GM23338 (cell line): Measurements from ENCODE around the gene SMARCC2. TPM values are rescaled to one million over a fixed set of nuclear protein-coding genes. Genes with fewer than 3 reads are reported as not detected.
A peak's percentile ranks its signal among the peaks of the same experiment; 100 is the strongest.

Experiments
- ATAC-seq: fragments of 200-7000 bp; cut with Tn5 transposase; 3 replicates; pipeline ENCODE4 v1.9.1; 2020
- DNase-seq: peaks from one replicate; pipeline ENCODE4 v3.0.0-alpha.2; 2015; ENCODE audit warnings: low spot score
- H2AFZ ChIP-seq: fragments of 200-600 bp; sonication (generic); 2 replicates; pipeline ENCODE4 v1.8.0; 2016; ENCODE audit warnings: antibody characterized with exemption, mild to moderate bottlenecking, moderate library complexity
- H3F3A ChIP-seq: fragments of 200-600 bp; sonication (generic); replicated peaks from 2 replicates; pipeline ENCODE4 v1.8.0; 2017; ENCODE audit warnings: antibody characterized with exemption, mixed run types, low read depth
- H3K27ac ChIP-seq: fragments of 200-600 bp; sonication (generic); 2 replicates; pipeline ENCODE4 v1.6.1; 2016; ENCODE audit warnings: low read depth
- H3K27me3 ChIP-seq: fragments of 200-600 bp; sonication (generic); 2 replicates; pipeline ENCODE4 v1.8.0; 2016; ENCODE audit warnings: mild to moderate bottlenecking, mixed run types, moderate library complexity; ENCODE audit not compliant: insufficient read depth
- H3K36me3 ChIP-seq: fragments of 200-600 bp; sonication (generic); 2 replicates; pipeline ENCODE4 v1.8.0; 2016; ENCODE audit warnings: mild to moderate bottlenecking; ENCODE audit not compliant: insufficient read depth
- H3K4me1 ChIP-seq: fragments of 200-600 bp; sonication (generic); 2 replicates; pipeline ENCODE4 v1.8.0; 2016; ENCODE audit warnings: mild to moderate bottlenecking, moderate library complexity; ENCODE audit not compliant: insufficient read depth
- H3K4me2 ChIP-seq: fragments of 200-600 bp; sonication (generic); 2 replicates; pipeline ENCODE4 v1.7.1; 2017; ENCODE audit warnings: mixed run types
- H3K4me3 ChIP-seq: fragments of 200-600 bp; sonication (generic); 2 replicates; pipeline ENCODE4 v1.6.1; 2016; ENCODE audit warnings: mixed run types
- H3K79me2 ChIP-seq: fragments of 200-600 bp; sonication (generic); replicated peaks from 2 replicates; pipeline ENCODE4 v1.8.0; 2017; ENCODE audit warnings: mild to moderate bottlenecking; ENCODE audit not compliant: insufficient read depth
- H3K9me2 ChIP-seq: fragments of 200-600 bp; sonication (generic); 2 replicates; pipeline ENCODE4 v1.8.0; 2017; ENCODE audit not compliant: insufficient read depth
- H4K20me1 ChIP-seq: fragments of 200-600 bp; sonication (generic); replicated peaks from 2 replicates; pipeline ENCODE4 v1.8.0; 2017; ENCODE audit warnings: mild to moderate bottlenecking; ENCODE audit not compliant: insufficient read depth
- H3K27ac Mint-ChIP-seq: 2 replicates; pipeline ENCODE4 v1.8.0; 2020; ENCODE audit warnings: inconsistent platforms, mild to moderate bottlenecking, moderate library complexity, mixed read lengths
- H3K27me3 Mint-ChIP-seq: 3 replicates; pipeline ENCODE4 v1.8.0; 2022; ENCODE audit warnings: low read depth, mild to moderate bottlenecking, moderate library complexity, mixed read lengths, inconsistent platforms; ENCODE audit not compliant: insufficient read depth, poor library complexity
- H3K36me3 Mint-ChIP-seq: 3 replicates; pipeline ENCODE4 v1.8.0; 2021; ENCODE audit warnings: low read depth, mild to moderate bottlenecking, inconsistent platforms, moderate library complexity, mixed read lengths
- H3K4me1 Mint-ChIP-seq: 3 replicates; pipeline ENCODE4 v1.8.0; 2020; ENCODE audit warnings: mild to moderate bottlenecking, inconsistent platforms, mixed read lengths
- H3K4me3 Mint-ChIP-seq: 3 replicates; pipeline ENCODE4 v1.8.0; 2021; ENCODE audit warnings: moderate library complexity, mild to moderate bottlenecking, inconsistent platforms, mixed read lengths
- H3K9me3 Mint-ChIP-seq: 3 replicates; pipeline ENCODE4 v1.8.0; 2020; ENCODE audit warnings: moderate library complexity, mild to moderate bottlenecking, inconsistent platforms, mixed read lengths
- EZH2 ChIP-seq: fragments of 200-600 bp; sonication (generic); IDR thresholded peaks from one replicate; pipeline ENCODE4 v1.8.0; 2017; ENCODE audit warnings: antibody characterized with exemption, mild to moderate bottlenecking, low read depth; ENCODE audit not compliant: unreplicated experiment
- JUNB ChIP-seq: IDR thresholded peaks from one replicate; pipeline ENCODE4 v1.6.1; 2016; ENCODE audit warnings: antibody characterized with exemption; ENCODE audit not compliant: unreplicated experiment
- POLR2AphosphoS5 ChIP-seq: IDR thresholded peaks from 2 replicates; pipeline ENCODE4 v1.6.1; 2016; ENCODE audit warnings: antibody characterized with exemption, low read depth
- STAT1 ChIP-seq: IDR thresholded peaks from one replicate; pipeline ENCODE4 v1.6.1; 2016; ENCODE audit warnings: antibody characterized with exemption; ENCODE audit not compliant: unreplicated experiment
- ZNF114 ChIP-seq: fragments of 250-450 bp; sonication (Bioruptor Pico); IDR thresholded peaks from 2 replicates; pipeline ENCODE4 v1.5.0; 2020; ENCODE audit warnings: mild to moderate bottlenecking, moderate library complexity
- ZNF331 ChIP-seq: fragments of 250-450 bp; sonication (Bioruptor Pico); IDR thresholded peaks from 2 replicates; pipeline ENCODE4 v1.5.0; 2020; ENCODE audit warnings: low read depth, mild to moderate bottlenecking, moderate library complexity
- polyA plus RNA-seq: library from polyadenylated mRNA; unstranded; fragments of >200 nt; fragmentation: Nextera tagmentation; extraction: Ambion mirVana; gene quantifications from 2 replicates; pipeline ENCODE4 v1.2.1, GENCODE V29; 2016
- total RNA-seq: library from RNA; depleted of rRNA; stranded (reverse); fragments of >200 nt; shearing (Covaris generic); gene quantifications from 2 replicates; pipeline ENCODE4 v1.2.3, GENCODE V29; 2014
- TF ChIP-seq, protein P1 (sequence below): fragments of 250-450 bp; sonication (Bioruptor Pico); IDR thresholded peaks from 2 replicates; pipeline ENCODE4 v1.5.0; 2020; ENCODE audit warnings: mild to moderate bottlenecking, moderate library complexity
- TF ChIP-seq, protein P2 (sequence below): IDR thresholded peaks from 2 replicates; pipeline ENCODE4 v1.6.1; 2016; ENCODE audit warnings: antibody characterized with exemption

SMARCC2 gene
- total and polyA plus RNA-seq, 2 experiments from 2014 or later: 40.4 to 68.3 TPM

DNA sequence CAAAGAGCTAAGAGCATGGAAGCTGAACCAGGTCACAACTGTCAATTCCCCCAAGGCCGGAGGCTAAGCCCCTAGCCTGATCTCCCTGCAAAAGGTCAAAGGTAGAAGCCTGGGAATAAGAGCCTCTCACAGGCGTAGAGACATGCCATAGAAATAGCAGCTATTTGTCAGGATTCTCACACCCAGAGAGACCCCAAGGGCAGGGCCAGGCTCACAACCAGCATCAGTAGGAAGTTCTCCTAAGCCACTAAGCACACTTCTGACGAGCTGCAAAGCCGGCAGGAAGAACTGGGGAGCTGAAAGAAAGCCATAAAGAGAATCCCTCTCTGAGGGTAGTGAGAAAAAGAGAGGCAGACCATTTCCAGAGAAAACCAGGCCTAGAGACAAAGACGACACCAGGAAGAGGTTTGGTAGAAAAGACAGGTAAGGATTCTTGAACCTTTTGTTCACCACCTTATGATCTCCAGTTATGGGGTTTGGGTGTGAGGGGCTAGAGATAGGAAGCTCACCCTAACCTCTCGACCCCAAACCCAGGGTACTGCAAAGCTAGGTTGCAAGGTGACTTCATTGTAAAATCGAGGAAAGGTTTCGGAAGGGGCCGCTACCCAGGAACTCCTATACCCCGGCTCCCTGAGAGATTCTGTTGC is 1.0 kb downstream of the SMARCC2 start (continued):
- TF ChIP-seq, protein P1, sequence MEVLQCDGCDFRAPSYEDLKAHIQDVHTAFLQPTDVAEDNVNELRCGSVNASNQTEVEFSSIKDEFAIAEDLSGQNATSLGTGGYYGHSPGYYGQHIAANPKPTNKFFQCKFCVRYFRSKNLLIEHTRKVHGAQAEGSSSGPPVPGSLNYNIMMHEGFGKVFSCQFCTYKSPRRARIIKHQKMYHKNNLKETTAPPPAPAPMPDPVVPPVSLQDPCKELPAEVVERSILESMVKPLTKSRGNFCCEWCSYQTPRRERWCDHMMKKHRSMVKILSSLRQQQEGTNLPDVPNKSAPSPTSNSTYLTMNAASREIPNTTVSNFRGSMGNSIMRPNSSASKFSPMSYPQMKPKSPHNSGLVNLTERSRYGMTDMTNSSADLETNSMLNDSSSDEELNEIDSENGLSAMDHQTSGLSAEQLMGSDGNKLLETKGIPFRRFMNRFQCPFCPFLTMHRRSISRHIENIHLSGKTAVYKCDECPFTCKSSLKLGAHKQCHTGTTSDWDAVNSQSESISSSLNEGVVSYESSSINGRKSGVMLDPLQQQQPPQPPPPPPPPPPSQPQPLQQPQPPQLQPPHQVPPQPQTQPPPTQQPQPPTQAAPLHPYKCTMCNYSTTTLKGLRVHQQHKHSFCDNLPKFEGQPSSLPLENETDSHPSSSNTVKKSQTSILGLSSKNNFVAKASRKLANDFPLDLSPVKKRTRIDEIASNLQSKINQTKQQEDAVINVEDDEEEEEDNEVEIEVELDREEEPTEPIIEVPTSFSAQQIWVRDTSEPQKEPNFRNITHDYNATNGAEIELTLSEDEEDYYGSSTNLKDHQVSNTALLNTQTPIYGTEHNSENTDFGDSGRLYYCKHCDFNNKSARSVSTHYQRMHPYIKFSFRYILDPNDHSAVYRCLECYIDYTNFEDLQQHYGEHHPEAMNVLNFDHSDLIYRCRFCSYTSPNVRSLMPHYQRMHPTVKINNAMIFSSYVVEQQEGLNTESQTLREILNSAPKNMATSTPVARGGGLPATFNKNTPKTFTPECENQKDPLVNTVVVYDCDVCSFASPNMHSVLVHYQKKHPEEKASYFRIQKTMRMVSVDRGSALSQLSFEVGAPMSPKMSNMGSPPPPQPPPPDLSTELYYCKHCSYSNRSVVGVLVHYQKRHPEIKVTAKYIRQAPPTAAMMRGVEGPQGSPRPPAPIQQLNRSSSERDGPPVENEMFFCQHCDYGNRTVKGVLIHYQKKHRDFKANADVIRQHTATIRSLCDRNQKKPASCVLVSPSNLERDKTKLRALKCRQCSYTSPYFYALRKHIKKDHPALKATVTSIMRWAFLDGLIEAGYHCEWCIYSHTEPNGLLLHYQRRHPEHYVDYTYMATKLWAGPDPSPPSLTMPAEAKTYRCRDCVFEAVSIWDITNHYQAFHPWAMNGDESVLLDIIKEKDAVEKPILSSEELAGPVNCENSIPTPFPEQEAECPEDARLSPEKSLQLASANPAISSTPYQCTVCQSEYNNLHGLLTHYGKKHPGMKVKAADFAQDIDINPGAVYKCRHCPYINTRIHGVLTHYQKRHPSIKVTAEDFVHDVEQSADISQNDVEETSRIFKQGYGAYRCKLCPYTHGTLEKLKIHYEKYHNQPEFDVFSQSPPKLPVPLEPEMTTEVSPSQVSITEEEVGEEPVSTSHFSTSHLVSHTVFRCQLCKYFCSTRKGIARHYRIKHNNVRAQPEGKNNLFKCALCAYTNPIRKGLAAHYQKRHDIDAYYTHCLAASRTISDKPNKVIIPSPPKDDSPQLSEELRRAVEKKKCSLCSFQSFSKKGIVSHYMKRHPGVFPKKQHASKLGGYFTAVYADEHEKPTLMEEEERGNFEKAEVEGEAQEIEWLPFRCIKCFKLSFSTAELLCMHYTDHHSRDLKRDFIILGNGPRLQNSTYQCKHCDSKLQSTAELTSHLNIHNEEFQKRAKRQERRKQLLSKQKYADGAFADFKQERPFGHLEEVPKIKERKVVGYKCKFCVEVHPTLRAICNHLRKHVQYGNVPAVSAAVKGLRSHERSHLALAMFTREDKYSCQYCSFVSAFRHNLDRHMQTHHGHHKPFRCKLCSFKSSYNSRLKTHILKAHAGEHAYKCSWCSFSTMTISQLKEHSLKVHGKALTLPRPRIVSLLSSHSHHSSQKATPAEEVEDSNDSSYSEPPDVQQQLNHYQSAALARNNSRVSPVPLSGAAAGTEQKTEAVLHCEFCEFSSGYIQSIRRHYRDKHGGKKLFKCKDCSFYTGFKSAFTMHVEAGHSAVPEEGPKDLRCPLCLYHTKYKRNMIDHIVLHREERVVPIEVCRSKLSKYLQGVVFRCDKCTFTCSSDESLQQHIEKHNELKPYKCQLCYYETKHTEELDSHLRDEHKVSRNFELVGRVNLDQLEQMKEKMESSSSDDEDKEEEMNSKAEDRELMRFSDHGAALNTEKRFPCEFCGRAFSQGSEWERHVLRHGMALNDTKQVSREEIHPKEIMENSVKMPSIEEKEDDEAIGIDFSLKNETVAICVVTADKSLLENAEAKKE (CRISPR knock-in tag): no peak
- no peak for TF ChIP-seq JUNB
- no peak for TF ChIP-seq POLR2AphosphoS5
- no peak for TF ChIP-seq EZH2
- no peak for TF ChIP-seq STAT1
- TF ChIP-seq ZNF114 (CRISPR knock-in tag): no peak
- TF ChIP-seq ZNF331 (CRISPR knock-in tag): no peak
- TF ChIP-seq, protein P2, sequence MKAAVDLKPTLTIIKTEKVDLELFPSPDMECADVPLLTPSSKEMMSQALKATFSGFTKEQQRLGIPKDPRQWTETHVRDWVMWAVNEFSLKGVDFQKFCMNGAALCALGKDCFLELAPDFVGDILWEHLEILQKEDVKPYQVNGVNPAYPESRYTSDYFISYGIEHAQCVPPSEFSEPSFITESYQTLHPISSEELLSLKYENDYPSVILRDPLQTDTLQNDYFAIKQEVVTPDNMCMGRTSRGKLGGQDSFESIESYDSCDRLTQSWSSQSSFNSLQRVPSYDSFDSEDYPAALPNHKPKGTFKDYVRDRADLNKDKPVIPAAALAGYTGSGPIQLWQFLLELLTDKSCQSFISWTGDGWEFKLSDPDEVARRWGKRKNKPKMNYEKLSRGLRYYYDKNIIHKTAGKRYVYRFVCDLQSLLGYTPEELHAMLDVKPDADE: no peak

DNA sequence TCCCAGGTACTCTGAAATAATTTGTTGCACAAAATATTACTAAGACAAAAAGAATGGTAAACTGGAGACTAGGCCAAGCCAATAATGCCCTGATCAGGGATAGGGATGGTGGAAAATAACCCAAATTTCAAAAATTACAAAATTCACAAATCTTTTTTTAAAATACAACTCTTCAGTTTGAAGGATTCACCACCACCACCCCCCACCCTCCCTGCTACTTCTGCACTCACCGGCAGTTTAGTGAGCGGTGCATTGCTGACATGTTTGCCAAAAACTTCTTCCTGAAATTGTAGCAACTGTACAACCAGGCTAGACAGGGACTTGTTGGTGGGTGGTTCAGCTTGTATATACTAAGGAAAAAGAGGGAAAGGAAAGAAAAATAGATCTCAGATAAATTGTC is 2.3 kb downstream of the SMARCC2 start:
- Histone ChIP-seq H4K20me1 (peaks cover 20% of the 10 kb centered on the region), H3K4me2 (peak overlapping the region; percentile 97; the same call in 1 of the 2 replicates), H3K79me2 (peaks cover 35% of the 10 kb centered on the region), H3K36me3 (peaks cover 46% of the 10 kb centered on the region), H3K4me3 (peak overlapping the region; percentile 100), H3K27me3 (no peaks in the 10 kb centered on the region), H2AFZ (no peak overlapping the region), H3K27ac (peak overlapping the region; percentile 69; the same call in 1 of the 2 replicates), H3F3A (peaks cover 23% of the 10 kb centered on the region; the same call in 1 of the 2 replicates), H3K9me2 (no peaks in the 10 kb centered on the region), H3K4me1 (peaks cover 12% of the 10 kb centered on the region)
- H3K36me3 Mint-ChIP-seq: peaks cover 66% of the 10 kb centered on the region
- ATAC-seq: no peak
- H3K4me1 Mint-ChIP-seq: peaks cover 21% of the 10 kb centered on the region
- peaks cover 6% of the 10 kb centered on the region; the same call in 2 of the 3 replicates for H3K9me3 Mint-ChIP-seq
- H3K4me3 Mint-ChIP-seq: peak overlapping the region; percentile 37; the same call in 2 of the 3 replicates
- H3K27me3 Mint-ChIP-seq: peaks cover 15% of the 10 kb centered on the region
- no peak for DNase-seq
- 0 out of 2 replicates have a peak overlapping the region, but pooled peaks have one; percentile 32 for H3K27ac Mint-ChIP-seq
- TF ChIP-seq EZH2 (no peak), ZNF114 (CRISPR knock-in tag) (no peak)
- TF ChIP-seq, protein P1 (CRISPR knock-in tag): no peak
